Stimulated activated CD4-positive, alpha-beta T cell treated with anti-CD3 and anti-CD28 coated beads, TNF-alpha, amount 100 ng/mL, for 4 hours (primary cell): ENCODE measurements around the gene PPIP5K2.
"Not testable (repeated sequence)": the region's sequence is repeated elsewhere in the genome, so short reads cannot be mapped to it uniquely, and the experiment has no call there.

Source experiments
- DNase-seq, 3 experiments: peaks; one replicate each; pipeline ENCODE4 v3.0.0-alpha.2; 2020; ENCODE audit warnings: low read depth in 3 of 3

The PPIP5K2 gene

DNA sequence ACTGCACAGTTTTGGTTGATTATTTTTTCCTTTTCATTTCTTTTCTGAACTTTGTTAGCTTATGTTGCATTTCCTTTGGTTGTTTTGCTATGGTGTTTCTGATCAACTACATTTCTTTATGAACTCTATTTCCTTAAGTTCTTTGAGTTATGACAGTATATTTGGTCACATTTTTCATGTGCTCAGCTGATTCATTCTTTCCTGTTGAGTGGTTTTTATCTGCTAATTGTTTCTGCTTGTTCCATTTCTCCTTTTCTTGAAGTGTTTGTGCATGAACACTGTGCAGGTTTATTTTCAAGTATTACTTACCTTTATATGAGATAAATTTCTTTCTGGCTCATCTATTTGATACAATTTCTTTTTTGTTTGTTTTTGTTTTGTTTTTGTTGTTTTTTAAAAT lies 87.6 kb downstream of the PPIP5K2 start:
- no peak for DNase-seq

GRCh38 chr5:103208460-103208859 lies 88.4 kb downstream of the PPIP5K2 start:
- DNase-seq: no peak

DNA sequence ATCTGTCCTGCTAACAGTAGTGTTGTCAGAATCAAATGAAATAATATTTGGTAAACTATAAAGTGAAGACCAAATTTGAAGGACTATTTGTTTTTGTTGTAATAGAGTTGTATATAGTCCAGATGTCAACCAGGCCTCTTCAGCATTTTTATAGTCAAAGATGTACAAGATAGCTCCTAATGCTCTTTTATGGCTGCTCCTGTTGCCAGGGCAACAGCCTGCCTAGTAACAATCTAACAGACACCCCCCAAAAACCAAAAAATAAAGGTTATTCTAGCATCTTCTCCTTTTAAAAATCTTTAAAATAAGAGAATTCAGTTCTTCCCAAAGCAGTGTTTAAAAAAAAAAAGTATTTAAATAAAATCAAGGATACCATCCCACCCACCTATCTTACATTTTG lies 89.0 kb downstream of the PPIP5K2 start:
- no peak for DNase-seq

DNA sequence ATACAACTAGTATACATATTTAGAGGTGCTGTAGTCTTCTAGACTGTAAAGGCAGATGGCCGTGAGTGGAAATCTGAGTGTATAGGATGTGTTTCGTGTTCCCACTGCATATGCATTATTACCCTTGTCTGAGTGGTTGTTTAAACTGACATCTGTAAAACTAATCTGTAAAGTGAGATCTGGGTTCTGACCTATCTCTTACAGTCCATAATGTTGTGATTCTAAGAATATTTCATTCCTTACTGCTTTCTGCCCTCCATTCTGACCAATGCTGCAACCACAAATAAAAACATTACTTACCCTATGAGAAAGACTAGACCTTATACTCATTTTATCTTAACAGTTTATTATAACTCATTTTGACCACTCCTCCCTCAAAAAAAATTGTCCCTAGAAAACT lies 90.9 kb downstream of the PPIP5K2 start:
- no peak for DNase-seq

GRCh38 chr5:103211576-103212561 lies 91.8 kb downstream of the PPIP5K2 start:
- no peak for DNase-seq

DNA sequence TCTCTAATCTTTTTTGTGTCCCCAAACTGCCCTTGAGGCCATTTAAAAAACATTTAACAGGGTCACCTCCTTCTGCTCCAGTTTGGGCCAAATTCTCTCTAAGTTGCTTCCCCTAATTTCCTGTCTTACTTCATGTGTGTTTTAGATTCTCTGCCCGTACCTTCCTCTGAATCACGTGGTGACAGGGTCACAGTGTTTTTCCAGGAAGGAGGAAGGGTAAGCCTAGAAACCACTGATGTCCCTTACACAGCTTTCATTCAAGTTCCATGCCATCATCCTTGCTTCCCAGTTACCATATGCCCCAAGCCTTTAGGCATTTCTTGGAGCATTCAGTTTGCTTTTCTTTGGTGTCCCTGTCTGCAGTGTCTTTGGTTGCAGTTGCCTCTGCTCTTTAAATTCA lies 96.0 kb downstream of the PPIP5K2 start:
- no peak for DNase-seq

GRCh38 chr5:103216697-103217096 lies 96.6 kb downstream of the PPIP5K2 start:
- DNase-seq: no peak

GRCh38 chr5:103217101-103217500 lies 97.0 kb downstream of the PPIP5K2 start:
- no peak for DNase-seq

- DNase-seq: no peak
Observed at GRCh38 chr5:103218164-103218563, 98.1 kb downstream of the PPIP5K2 start.

- not testable (repeated sequence) for DNase-seq
Observed at GRCh38 chr5:103219074-103219473, 99.0 kb downstream of the PPIP5K2 start.

DNA sequence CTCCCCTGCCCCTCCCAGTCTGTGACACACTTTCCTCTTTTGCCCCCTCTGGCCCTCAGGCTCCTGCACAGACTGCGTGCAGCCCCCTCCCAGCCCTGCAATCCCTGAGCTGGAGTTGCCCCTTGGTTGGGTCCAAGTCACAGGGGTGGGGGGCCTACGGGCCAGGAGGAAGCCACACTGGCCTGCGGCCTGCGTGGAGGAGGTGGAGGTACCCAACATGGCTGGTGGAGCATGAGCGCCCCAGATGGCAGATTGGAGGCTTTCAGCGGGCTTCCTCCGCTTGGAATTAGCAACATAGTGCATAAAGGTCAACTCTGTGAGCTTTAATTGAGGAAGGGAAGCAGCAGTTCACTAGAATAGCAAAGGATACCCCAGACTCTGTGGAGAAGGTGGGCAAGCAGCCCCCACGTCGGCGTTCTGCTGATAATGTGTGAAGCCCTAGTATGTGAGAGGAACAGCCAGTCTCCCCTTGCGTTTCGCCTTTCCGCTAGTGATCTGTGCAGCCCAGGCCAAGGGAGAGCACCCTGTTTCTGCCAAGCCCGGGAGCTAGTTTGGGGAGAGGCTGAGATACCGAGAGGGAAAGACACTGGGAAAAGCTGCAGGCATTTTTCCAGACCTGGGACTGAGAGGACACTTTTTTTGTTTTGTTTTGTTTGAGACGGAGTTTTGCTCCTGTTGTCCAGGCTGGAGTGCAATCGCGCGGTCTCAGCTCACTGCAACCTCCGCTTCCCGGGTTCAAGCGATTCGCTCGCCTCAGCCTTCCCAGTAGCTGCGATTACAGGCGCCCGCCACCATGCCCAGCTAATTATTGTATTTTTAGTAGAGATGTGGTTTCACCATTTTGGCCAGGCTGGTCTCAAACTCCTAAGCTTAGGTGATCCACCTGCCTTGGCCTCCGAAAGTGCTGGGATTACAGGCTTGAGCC lies 103.2 kb downstream of the PPIP5K2 start:
- DNase-seq: no peak

GRCh38 chr5:103224118-103224893 lies 104.2 kb downstream of the PPIP5K2 start:
- no peak for DNase-seq

- DNase-seq: no peak
Observed at GRCh38 chr5:103224894-103225246, 104.8 kb downstream of the PPIP5K2 start.

DNA sequence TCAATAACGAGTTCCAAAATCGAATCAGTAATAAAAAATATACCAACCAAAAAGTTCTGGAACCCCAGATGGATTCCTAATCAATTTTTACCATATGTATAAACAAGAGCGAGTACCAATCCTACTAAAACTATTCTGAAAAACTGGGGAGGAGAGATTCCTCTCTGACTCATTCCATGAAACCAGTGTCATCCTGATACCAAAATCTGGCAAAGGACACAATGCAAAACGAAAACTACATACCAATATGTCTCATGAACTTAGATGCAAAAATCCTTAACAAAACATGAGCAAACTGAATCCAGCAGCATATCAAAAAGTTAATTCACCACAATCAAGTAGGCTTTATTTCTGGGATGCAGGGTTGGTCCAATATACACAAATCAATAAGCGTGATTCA lies 108.0 kb downstream of the PPIP5K2 start:
- DNase-seq: no peak

GRCh38 chr5:103228588-103228987 lies 108.5 kb downstream of the PPIP5K2 start:
- DNase-seq: no peak

- no peak for DNase-seq
Observed at GRCh38 chr5:103232393-103232999, 112.4 kb downstream of the PPIP5K2 start.

GRCh38 chr5:103234239-103234975 lies 114.3 kb downstream of the PPIP5K2 start:
- DNase-seq: no peak

DNA sequence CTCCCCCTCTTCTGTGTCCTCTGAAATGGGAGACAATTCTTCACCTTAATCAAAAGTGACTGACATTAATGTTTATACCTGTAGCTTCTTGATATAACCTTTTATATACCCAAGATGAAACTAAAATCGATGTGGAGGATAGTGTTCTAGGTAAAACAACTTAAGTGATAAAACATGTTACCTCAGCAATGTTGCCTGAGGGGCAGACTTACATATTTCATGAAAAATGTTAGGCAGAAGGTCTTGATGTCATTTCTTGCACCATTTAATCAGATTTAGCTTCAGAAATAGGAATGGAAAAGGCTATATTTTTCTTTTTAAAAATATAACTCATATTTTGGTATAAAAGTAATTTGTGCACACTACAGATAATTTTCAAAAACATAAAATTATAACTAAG lies 115.8 kb downstream of the PPIP5K2 start:
- no peak for DNase-seq

DNA sequence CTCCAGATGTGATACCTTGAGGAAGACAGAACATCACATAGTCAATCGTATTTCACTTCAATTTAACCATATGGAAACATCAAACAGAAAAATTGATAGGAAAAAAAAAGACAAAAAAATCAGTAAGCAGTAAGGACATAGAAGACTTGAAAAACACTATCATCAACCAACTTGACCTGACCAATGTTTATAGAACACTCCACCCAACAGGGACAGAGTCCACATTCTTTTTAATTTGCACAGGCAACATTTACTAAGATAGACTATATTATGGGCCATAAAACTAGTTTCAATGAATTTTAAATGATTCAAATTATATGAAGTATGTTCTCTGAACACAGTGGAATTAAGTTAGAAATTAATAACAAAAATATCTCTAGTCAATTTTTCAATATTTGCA lies 117.7 kb downstream of the PPIP5K2 start:
- no peak for DNase-seq

GRCh38 chr5:103243665-103244064 lies 123.6 kb downstream of the PPIP5K2 start:
- DNase-seq: no peak

- DNase-seq: no peak
Observed at GRCh38 chr5:103244398-103244797, 124.3 kb downstream of the PPIP5K2 start.
